ENCODE results near the gene COL10A1. TPM values are rescaled to one million over a fixed set of nuclear protein-coding genes. Genes with fewer than 3 reads are reported as not detected.

Gene COL10A1
- polyA plus RNA-seq, 2 of the 4 experiments (the other 2 are of a cell fraction), result not detected

GRCh38 chr6:116099036-116099435, 26.9 kb downstream of the COL10A1 start:
- Histone ChIP-seq H3K4me1 (peaks cover 22% of the 10 kb centered on the region), H3K27ac (no peak overlapping the region), H3K9me3 (peaks cover 11% of the 10 kb centered on the region; the same call in 2 of the 3 replicates), H3K4me2 (peak overlapping the region; percentile 85; the same call in 2 of the 3 replicates), H3K4me3 (no peak overlapping the region)
- no peak for FAIRE-seq
- POLR2A ChIA-PET, result no interaction called here
- ATAC-seq, result no peak
- TF ChIP-seq MAX (IDR thresholded peaks at IDR 0.05), result no peak
- no peak for TF ChIP-seq CHD4 (IDR thresholded peaks at IDR 0.05; ENCODE audit: borderline replicate concordance)
- TF ChIP-seq HEYL (CRISPR knock-in tag; IDR thresholded peaks at IDR 0.05), result no peak
- TF ChIP-seq PHF8 (IDR thresholded peaks at IDR 0.05; ENCODE audit: borderline replicate concordance, low read depth), result no peak
- TF ChIP-seq MAFK (IDR thresholded peaks at IDR 0.05; ENCODE audit: partially characterized antibody), result peak; percentile 84
- TF ChIP-seq USF2 (IDR thresholded peaks at IDR 0.05), result no peak
- TF ChIP-seq RAD21 (conservative IDR thresholded peaks at IDR 0.05 in 1 of 2, IDR thresholded peaks at IDR 0.05 in 1 of 2), result no peak
- DNase-seq (ENCODE audit: low read depth in 1 of 2, low spot score in 1 of 2), result no peak
- CTCF ChIA-PET, result no interaction called here
- 36% methylated on average over 1 of the region's 1 CpG for WGBS (ENCODE audit: missing lambda C conversion rate)

GRCh38 chr6:116096979-116097816, 28.7 kb downstream of the COL10A1 start:
- 22% methylated on average over 2 of the region's 2 CpGs for WGBS (ENCODE audit: missing lambda C conversion rate)
- no peak for FAIRE-seq
- Histone ChIP-seq H3K4me1 (peaks cover 21% of the 10 kb centered on the region), H3K4me3 (no peak overlapping the region), H3K9me3 (peaks cover 11% of the 10 kb centered on the region; the same call in 2 of the 3 replicates), H3K4me2 (no peak overlapping the region), H3K27ac (no peak overlapping the region)
- ATAC-seq, result no peak
- POLR2A ChIA-PET, result no interaction called here
- DNase-seq (ENCODE audit: low read depth in 1 of 2, low spot score in 1 of 2), result no peak
- CTCF ChIA-PET, result interaction anchor here (0.6 to 3.0 kb wide), 15 partner anchors 10 to 1384 kb away, joined by 3 to 15 read pairs (median 6); partner anchors contain the start of gene FRK
- TF ChIP-seq RARB (CRISPR knock-in tag; IDR thresholded peaks at IDR 0.05) (no peak), FOSB (CRISPR knock-in tag; IDR thresholded peaks at IDR 0.05) (no peak), MAZ (IDR thresholded peaks at IDR 0.05; ENCODE audit: borderline replicate concordance, low read depth, low read length) (no peak), HDAC2 (IDR thresholded peaks at IDR 0.05) (no peak), E2F6 (IDR thresholded peaks at IDR 0.05; ENCODE audit: borderline replicate concordance, low read depth) (no peak), MAFK (IDR thresholded peaks at IDR 0.05; ENCODE audit: partially characterized antibody) (no peak), CTCF (IDR thresholded peaks at IDR 0.05) (peak; percentile 52; the same call in 2 of the 3 replicates), MAX (IDR thresholded peaks at IDR 0.05) (no peak), REST (IDR thresholded peaks at IDR 0.05) (no peak), HOXB13 (CRISPR knock-in tag; IDR thresholded peaks at IDR 0.05; ENCODE audit: low read depth) (no peak), MYC (IDR thresholded peaks at IDR 0.05; ENCODE audit: borderline replicate concordance, low read length) (no peak), BCL3 (IDR thresholded peaks at IDR 0.05) (no peak), RAD21 (conservative IDR thresholded peaks at IDR 0.05 in 1 of 2, IDR thresholded peaks at IDR 0.05 in 1 of 2) (peak; percentile 63 to 80), KDM5A (IDR thresholded peaks at IDR 0.05) (no peak), BHLHE40 (IDR thresholded peaks at IDR 0.05; ENCODE audit: low read depth, low read length) (no peak), HEYL (CRISPR knock-in tag; IDR thresholded peaks at IDR 0.05) (no peak), SMC3 (IDR thresholded peaks at IDR 0.05) (peak; percentile 67), RNF2 (IDR thresholded peaks at IDR 0.05; ENCODE audit: borderline replicate concordance, low read depth) (no peak), ESRRA (IDR thresholded peaks at IDR 0.05; ENCODE audit: borderline replicate concordance, low read length) (no peak), NPAS2 (CRISPR knock-in tag; IDR thresholded peaks at IDR 0.05; ENCODE audit: borderline replicate concordance) (no peak), SREBF2 (IDR thresholded peaks at IDR 0.05) (no peak), HOXA7 (CRISPR knock-in tag; IDR thresholded peaks at IDR 0.05) (no peak), CEBPB (IDR thresholded peaks at IDR 0.05) (no peak)

All from A549 (cell line).